Lower leg skin (tissue), 4 donors: ENCODE results near the gene RPN2. TPM values are rescaled to one million over a fixed set of nuclear protein-coding genes. Genes with fewer than 3 reads are reported as not detected.

Source experiments
- DNase-seq, 2 donors: peaks; one replicate each; pipeline ENCODE4 v3.0.0-alpha.2; 2019; ENCODE audit warnings: low spot score in 2 of 2
- H3K4me3 ChIP-seq: fragments of 200-600 bp; sonication (generic); 2 replicates; pipeline ENCODE4 v1.5.1; 2017; ENCODE audit warnings: mild to moderate bottlenecking, low read depth; ENCODE audit not compliant: poor library complexity, severe bottlenecking
- CTCF ChIP-seq, 3 donors: fragments of 450-650 bp; IDR thresholded peaks; one replicate each; pipeline ENCODE4 v1.5.1; 2016; ENCODE audit warnings: antibody characterized with exemption in 3 of 3, mild to moderate bottlenecking in 3 of 3, moderate library complexity in 2 of 3
- POLR2A ChIP-seq, 2 donors: fragments of 450-650 bp; IDR thresholded peaks; one replicate each; pipeline ENCODE4 v1.6.1; 2016 to 2017; ENCODE audit warnings: antibody characterized with exemption in 2 of 2, mild to moderate bottlenecking in 1 of 2, moderate library complexity in 1 of 2
- WGBS, 2 donors: methylation state at CpG; one replicate each; pipeline ENCODE4 v1.1.5; 2018; 5-methylcytosine and 5-hydroxymethylcytosine counted together
- intact Hi-C: fragments of 100-400 bp; cut with DNase I; formaldehyde crosslinking; loops from one replicate; pipeline ENCODE4 v1.15.0; 2023; ENCODE audit warnings: low total_unique reads
- total RNA-seq, 4 donors: library from RNA; depleted of rRNA; stranded (reverse); fragments of >200 nt; gene quantifications; one replicate each; pipeline ENCODE4 v1.1.0, GENCODE V29; 2016

RPN2 gene
- total RNA-seq, 4 donors from 2014 or later = 76.0 to 128 (median 102) TPM

- DNase-seq = no peak
- intact Hi-C loops = loop anchor here (5.0 kb wide), 2 partner anchors 107 to 247 kb away; partner anchors contain the start of gene BLCAP
- no peak overlapping the region for H3K4me3 ChIP-seq
- no peak for TF ChIP-seq POLR2A (IDR thresholded peaks at IDR 0.05)
- TF ChIP-seq CTCF (IDR thresholded peaks at IDR 0.05) = no peak
- WGBS, 2 donors = 64 to 71% methylated on average over 7 of the region's 8 CpGs
These were observed 100.7 kb downstream of the RPN2 start for GRCh38 chr20:37279820-37280219.

- intact Hi-C loops = loop anchor here (5.0 kb wide), 1 partner anchor 107 kb away; no protein-coding TSS in a partner anchor
- H3K4me3 ChIP-seq = no peak overlapping the region
- TF ChIP-seq POLR2A (IDR thresholded peaks at IDR 0.05) (no peak), CTCF (IDR thresholded peaks at IDR 0.05) (no peak)
- DNase-seq = no peak
- WGBS, 2 donors = 80 to 93% methylated on average over 8 of the region's 8 CpGs
These were observed 101.3 kb downstream of the RPN2 start for GRCh38 chr20:37280403-37280802.

- TF ChIP-seq CTCF (IDR thresholded peaks at IDR 0.05) (no peak), POLR2A (IDR thresholded peaks at IDR 0.05) (no peak)
- H3K4me3 ChIP-seq = no peak overlapping the region
- intact Hi-C loops = loop anchor here (5.0 kb wide), 1 partner anchor 105 kb away; no protein-coding TSS in a partner anchor
- no peak for DNase-seq
- 56 to 62% methylated on average over 6 of the region's 6 CpGs for WGBS, 2 donors
These were observed 103.4 kb downstream of the RPN2 start for GRCh38 chr20:37282556-37282955.

GRCh38 chr20:37283530-37284195, 104.5 kb downstream of the RPN2 start:
- TF ChIP-seq CTCF (IDR thresholded peaks at IDR 0.05) = no peak
- TF ChIP-seq POLR2A (IDR thresholded peaks at IDR 0.05) = no peak
- intact Hi-C loops = loop anchor here (5.0 kb wide), 1 partner anchor 104 kb away; no protein-coding TSS in a partner anchor
- no peak overlapping the region for H3K4me3 ChIP-seq
- DNase-seq = no peak
- WGBS, 2 donors = 94 to 97% methylated on average over 9 of the region's 9 CpGs

- H3K4me3 ChIP-seq = no peak overlapping the region
- no peak for DNase-seq
- no peak for TF ChIP-seq POLR2A (IDR thresholded peaks at IDR 0.05)
- no peak for TF ChIP-seq CTCF (IDR thresholded peaks at IDR 0.05)
- WGBS, 2 donors = 91 to 95% methylated on average over 6 of the region's 6 CpGs
- intact Hi-C loops = loop anchor here (5.0 kb wide), 1 partner anchor 103 kb away; no protein-coding TSS in a partner anchor
These were observed 105.6 kb downstream of the RPN2 start for GRCh38 chr20:37284691-37285161.
